Right forelimb (tissue), 1 donor: ENCODE data around the gene STK24.

Source experiments
- DNase-seq: peaks from one replicate; pipeline ENCODE4 v3.0.0-alpha.2; 2018

Gene STK24

GRCh38 chr13:98528663-98529064, 48.2 kb downstream of the STK24 start:
- peak; percentile 42 for DNase-seq

GRCh38 chr13:98527526-98527925, 49.4 kb downstream of the STK24 start:
- peak; percentile 22 for DNase-seq

- no peak for DNase-seq
These were observed 50.8 kb downstream of the STK24 start for GRCh38 chr13:98526182-98526512.

GRCh38 chr13:98525456-98526181, 51.3 kb downstream of the STK24 start:
- no peak for DNase-seq

GRCh38 chr13:98524793-98525192, 52.1 kb downstream of the STK24 start:
- no peak for DNase-seq

- no peak for DNase-seq
These were observed 52.5 kb downstream of the STK24 start for GRCh38 chr13:98524391-98524790.

- peak; percentile 36 for DNase-seq
These were observed 53.3 kb downstream of the STK24 start for GRCh38 chr13:98523455-98524102.

- no peak for DNase-seq
These were observed 54.5 kb downstream of the STK24 start for GRCh38 chr13:98522371-98522770.

- DNase-seq = no peak
These were observed 55.3 kb downstream of the STK24 start for GRCh38 chr13:98521461-98522247.

GRCh38 chr13:98520674-98521449, 56.0 kb downstream of the STK24 start:
- DNase-seq = no peak

GRCh38 chr13:98519976-98520375, 56.9 kb downstream of the STK24 start:
- DNase-seq = no peak

GRCh38 chr13:98517576-98518310, 59.2 kb downstream of the STK24 start:
- DNase-seq = no peak

- DNase-seq = no peak
These were observed 61.0 kb downstream of the STK24 start for GRCh38 chr13:98515818-98516465.

GRCh38 chr13:98514288-98514687, 62.6 kb downstream of the STK24 start:
- DNase-seq = no peak

- no peak for DNase-seq
These were observed 63.1 kb downstream of the STK24 start for GRCh38 chr13:98513837-98514236.

- DNase-seq = no peak
These were observed 63.9 kb downstream of the STK24 start for GRCh38 chr13:98512774-98513665.

- no peak for DNase-seq
These were observed 65.5 kb downstream of the STK24 start for GRCh38 chr13:98511435-98511834.

- no peak for DNase-seq
These were observed 66.8 kb downstream of the STK24 start for GRCh38 chr13:98510156-98510509.

- DNase-seq = no peak
These were observed 67.4 kb downstream of the STK24 start for GRCh38 chr13:98509271-98510155.

GRCh38 chr13:98508685-98509084, 68.2 kb downstream of the STK24 start:
- no peak for DNase-seq
